DOHH2 (cell line): ENCODE measurements around the gene ALKBH4.

Experiments
- EZH2phosphoT487 ChIP-seq: fragments of 200-600 bp; sonication (generic); IDR thresholded peaks from 2 replicates; pipeline ENCODE4 v1.6.1; 2017; ENCODE audit warnings: borderline replicate concordance, mild to moderate bottlenecking, antibody characterized with exemption, low read length, moderate library complexity, mixed read lengths
- TF ChIP-seq, protein P1 (sequence below): fragments of 200-600 bp; sonication (generic); IDR thresholded peaks from one replicate; pipeline ENCODE4 v1.5.1; 2014; ENCODE audit warnings: antibody characterized with exemption, mild to moderate bottlenecking, low read depth, low read length; ENCODE audit not compliant: poor library complexity, severe bottlenecking

DNA sequence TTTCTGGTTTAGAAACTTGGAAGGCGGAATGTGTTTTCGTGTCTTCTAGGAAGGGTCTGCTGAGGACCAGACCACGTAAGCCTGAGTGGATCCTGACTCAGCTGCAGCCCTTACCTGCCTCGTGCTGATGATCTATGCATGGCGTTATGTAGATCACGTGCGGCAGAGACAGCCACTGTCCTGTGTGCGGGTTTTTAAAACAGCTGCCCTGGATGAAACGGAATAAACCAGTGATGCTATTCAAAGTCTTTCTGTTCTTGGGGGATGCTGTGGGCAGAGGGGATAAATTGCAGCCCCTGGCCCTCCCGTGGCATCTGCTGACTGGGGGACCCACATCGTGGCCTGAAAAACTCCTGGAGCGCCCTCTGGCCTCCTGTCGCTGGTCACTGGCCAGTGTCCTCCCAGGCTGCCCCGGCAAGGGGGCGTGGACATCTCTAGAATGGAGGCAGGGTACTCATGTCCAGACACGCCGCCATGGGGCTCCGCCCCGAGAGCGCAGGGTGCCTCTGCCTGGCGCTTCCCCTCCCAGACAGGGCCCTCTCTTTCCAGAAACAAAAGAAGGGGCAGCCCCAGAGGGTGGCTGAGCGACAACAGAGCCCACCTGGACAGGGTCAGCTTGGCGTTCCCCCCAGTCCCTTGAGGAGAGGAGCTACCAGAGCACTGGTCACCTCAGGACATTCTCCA, 13.2 kb downstream of the ALKBH4 start:
- TF ChIP-seq, protein P1, sequence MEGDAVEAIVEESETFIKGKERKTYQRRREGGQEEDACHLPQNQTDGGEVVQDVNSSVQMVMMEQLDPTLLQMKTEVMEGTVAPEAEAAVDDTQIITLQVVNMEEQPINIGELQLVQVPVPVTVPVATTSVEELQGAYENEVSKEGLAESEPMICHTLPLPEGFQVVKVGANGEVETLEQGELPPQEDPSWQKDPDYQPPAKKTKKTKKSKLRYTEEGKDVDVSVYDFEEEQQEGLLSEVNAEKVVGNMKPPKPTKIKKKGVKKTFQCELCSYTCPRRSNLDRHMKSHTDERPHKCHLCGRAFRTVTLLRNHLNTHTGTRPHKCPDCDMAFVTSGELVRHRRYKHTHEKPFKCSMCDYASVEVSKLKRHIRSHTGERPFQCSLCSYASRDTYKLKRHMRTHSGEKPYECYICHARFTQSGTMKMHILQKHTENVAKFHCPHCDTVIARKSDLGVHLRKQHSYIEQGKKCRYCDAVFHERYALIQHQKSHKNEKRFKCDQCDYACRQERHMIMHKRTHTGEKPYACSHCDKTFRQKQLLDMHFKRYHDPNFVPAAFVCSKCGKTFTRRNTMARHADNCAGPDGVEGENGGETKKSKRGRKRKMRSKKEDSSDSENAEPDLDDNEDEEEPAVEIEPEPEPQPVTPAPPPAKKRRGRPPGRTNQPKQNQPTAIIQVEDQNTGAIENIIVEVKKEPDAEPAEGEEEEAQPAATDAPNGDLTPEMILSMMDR = no peak
- TF ChIP-seq EZH2phosphoT487 = no peak
